NCI-H128 (cell line): ENCODE results near the gene BICDL2.
"Not testable (repeated sequence)": the region's sequence is repeated elsewhere in the genome, so short reads cannot be mapped to it uniquely, and the experiment has no call there.

Source experiments
- DNase-seq: peaks from one replicate; lab custom pipeline; 2025; ENCODE audit not compliant: unreplicated experiment; lab: John Stamatoyannopoulos, UW

BICDL2 gene

DNA sequence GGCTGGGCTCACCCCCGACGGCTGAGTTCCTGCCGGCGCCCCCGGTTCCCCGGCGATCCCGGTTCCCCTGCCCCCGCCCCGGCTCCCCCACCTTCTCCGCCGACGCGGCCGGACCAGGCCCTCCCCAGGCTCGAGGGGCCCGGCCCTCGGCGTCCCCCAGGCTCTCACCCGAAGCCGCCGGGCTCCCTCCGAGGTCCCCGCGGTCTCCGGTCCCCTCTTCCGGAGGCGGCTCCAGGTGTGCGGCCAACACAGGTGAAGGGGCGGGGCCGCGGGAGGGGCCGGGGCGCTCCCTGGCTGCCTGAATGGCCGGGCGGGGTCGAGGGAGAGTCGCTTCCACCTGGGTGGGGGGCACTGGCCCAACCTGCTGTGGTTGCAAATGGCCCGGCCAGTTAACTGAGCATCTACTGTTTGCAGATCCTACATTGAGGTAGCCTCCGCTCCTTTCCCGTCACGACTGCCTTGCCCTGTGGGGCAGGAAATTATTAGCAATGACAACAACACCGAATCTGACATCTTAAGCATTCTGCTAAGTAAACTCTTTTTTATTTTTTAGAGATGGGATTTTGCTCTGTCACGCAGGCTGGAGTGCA, at the start of gene BICDL2:
TSS of gene BICDL2 (minus strand) at position 219 of the 590 bp plus-strand sequence. CDS start 1,448 bp downstream, outside the sequence.
- no peak for DNase-seq

GRCh38 chr16:3085868-3086595, 49.3 kb upstream of the BICDL2 start:
- no peak for DNase-seq

DNA sequence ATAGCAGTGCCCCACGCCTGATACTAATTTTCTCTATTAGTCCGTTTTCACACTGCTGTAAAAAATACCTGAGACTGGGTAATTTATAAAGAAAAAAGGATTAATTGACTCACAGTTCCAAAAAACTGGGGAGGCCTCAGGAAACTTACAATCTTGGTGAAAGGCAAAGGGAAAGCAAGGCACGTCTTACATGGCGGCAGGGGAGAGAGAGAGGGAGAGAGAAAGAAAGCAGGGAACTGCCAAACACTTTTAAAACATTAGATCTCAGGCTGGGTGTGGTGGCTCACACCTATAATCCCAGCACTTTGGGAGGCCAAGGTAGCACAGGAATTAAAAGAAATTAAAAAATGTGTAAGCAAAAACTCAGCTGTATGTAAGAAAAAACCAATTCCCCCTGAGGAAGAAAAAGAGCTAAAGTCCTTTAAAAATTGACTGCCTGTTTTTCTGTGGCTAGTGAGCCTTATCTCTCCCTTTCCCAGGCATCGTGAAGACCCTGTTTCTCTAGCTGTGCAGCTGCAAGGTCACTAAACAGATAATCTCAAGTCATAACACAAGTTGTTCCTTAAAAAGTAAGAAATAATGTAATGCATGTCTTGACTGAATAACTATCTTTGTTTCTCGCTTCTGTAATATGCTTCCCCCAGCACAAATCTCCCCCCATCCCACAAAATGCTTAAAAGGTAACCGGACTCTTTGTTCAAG, 48.4 kb upstream of the BICDL2 start:
- DNase-seq: no peak

DNA sequence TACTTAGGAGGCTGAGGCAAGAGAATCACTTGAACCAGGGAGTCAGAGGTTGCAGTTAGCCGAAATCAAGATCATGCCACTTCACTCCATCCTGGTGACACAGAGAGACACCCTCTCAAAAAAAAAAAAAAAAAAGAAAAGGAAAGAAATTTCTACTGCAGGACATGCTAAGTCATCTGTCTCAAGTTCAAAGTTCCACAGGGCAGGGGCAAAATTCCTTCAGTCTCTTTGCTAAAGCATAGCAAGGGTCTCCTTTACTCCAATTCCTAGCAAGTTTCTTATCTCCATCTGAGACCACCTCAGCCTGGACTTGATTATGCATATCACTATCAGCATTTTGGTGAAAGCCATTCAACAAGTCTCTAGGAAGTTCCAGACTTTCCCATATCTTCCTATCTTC, 47.7 kb upstream of the BICDL2 start:
- DNase-seq: no peak

GRCh38 chr16:3083408-3083807, 46.7 kb upstream of the BICDL2 start:
- not testable (repeated sequence) for DNase-seq

DNA sequence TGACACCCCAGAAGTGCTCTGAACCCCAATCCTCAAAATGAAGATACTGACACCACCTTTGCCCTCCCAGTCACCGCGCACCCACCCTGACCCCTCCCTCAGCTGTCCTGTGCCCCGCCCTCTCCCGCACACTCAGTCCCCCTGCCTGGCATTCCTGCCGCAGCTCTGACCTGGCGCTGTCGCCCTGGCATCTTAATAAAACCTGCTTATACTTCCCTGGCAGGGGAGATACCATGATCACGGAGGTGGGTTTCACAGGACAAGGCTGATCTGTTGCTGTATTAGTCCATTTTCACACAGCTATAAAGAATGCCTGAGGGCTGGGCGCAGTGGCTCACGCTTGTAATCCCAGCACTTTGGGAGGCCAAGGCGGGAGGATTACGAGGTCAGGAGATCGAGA, 45.2 kb upstream of the BICDL2 start:
- not testable (repeated sequence) for DNase-seq

GRCh38 chr16:3080024-3080423, 43.3 kb upstream of the BICDL2 start:
- no peak for DNase-seq

GRCh38 chr16:3076577-3076976, 39.8 kb upstream of the BICDL2 start:
- no peak for DNase-seq

GRCh38 chr16:3075946-3076345, 39.2 kb upstream of the BICDL2 start:
- DNase-seq: not testable (repeated sequence)

- DNase-seq: no peak
These were observed 38.8 kb upstream of the BICDL2 start for GRCh38 chr16:3075523-3075915.

- no peak for DNase-seq
These were observed 38.2 kb upstream of the BICDL2 start for GRCh38 chr16:3074860-3075522.

DNA sequence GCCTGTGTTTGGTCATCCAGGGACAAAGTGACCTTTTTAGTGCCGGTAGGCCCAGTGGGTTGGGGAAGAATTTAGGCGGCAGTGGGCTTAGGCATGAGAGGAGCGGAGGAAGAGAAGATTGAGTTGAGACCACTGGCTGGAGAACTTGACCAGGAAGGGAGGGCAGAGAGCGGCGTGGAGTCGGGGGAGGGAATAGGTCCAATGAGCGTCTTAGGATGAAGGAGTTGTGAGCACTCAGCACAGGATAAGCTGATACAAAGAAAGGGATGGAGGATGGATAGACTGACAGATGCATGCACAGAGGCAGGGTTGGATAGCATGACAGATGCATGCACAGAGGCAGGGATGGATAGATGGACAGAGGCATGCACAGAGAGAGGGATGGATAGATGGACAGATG, 36.7 kb upstream of the BICDL2 start:
- no peak for DNase-seq

DNA sequence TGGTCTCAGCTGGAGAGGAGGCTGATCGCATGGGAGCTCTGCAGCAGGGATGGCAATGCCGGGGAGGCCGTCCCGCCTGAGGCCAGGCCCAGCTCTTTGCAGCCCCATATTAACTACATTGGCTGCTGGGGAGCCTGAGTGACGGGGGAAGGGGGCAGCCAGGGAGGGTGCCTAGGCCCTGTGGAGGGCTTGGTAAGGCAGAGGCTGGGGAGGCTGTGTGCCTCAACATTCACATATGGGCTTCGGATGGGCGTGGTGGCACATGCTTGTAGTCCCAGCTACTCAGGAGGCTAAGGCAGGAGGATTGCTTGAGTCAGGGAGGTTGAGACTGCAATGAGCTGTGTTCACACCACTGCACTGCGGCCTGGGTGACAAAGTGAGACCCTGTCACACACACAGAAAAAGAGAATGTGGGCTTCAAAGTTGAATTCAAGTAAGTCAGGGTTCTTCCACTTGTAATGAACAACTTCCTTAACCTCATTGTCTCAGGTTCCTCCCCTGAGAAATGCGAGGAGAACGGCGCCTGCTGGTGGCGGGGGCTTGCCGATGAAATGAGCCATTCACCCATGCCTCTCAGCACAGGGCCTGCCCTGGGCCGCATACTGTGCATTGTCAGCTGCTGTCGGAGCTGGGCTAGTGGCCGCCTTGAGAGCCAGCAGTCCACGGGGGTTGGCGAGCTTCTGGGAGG, 36.0 kb upstream of the BICDL2 start:
- not testable (repeated sequence) for DNase-seq

GRCh38 chr16:3072148-3072547, 35.4 kb upstream of the BICDL2 start:
- not testable (repeated sequence) for DNase-seq

- DNase-seq: no peak
These were observed 34.9 kb upstream of the BICDL2 start for GRCh38 chr16:3071655-3072054.

GRCh38 chr16:3070608-3071111, 33.9 kb upstream of the BICDL2 start:
- DNase-seq: no peak

GRCh38 chr16:3069146-3069545, 32.4 kb upstream of the BICDL2 start:
- not testable (repeated sequence) for DNase-seq

GRCh38 chr16:3068487-3068886, 31.7 kb upstream of the BICDL2 start:
- DNase-seq: no peak

DNA sequence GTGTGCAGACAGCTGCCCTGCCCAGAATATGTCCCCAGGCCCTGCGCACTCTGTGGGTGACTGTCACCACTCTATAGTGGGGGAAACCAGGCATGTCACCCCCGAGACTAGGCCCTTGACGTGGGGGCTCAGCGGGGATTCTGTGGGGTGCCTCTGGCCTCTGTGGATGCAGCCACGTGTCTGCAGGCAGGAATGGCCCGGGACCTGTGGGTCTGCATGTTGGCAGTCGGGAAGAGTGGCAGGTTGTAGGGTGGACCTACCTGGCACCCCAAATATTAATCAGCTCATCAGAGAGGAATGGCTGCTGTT, 29.6 kb upstream of the BICDL2 start:
- no peak for DNase-seq

DNA sequence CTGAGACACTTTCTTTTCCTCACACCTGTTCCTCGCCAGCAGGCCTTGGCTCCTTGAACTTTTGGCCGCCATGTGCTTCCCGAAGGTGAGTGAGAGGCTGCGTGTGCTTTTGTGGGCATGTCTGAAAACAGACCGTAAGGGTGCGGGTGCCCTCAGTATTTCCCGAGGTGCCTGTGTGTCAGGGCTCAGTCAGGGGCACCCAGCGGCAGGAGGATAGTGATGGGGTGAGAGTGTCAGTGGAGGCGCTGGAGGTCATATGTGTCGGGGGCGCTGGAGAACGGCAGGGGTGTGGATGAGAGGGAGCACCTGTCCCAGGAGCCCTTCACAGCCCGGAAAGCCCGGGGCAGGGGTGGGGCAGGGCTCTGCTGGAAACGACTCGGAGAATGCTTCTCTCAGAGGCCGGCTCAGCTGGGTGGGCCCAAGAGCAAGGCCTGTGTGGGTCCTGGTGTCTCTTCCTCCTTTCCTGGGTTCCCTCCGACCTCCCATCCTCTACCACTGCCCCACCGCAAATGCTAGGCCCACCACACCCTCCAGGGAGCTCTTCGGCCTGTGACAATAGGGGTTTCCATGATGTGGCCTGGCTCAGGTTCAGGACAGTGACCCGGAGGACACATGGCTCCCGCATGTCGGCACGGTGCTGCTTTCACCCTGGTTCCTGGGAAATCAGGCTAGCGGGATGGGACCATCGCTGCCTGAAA, 29.1 kb upstream of the BICDL2 start:
- DNase-seq: no peak
